Kidney (tissue), 14 donors: ENCODE results near the gene CUL4A. TPM values are rescaled to one million over a fixed set of nuclear protein-coding genes. Genes with fewer than 3 reads are reported as not detected.

Experiments used
- DNase-seq, 5 donors: peaks; one replicate each; pipeline ENCODE4 v3.0.0-alpha.2; 2013 to 2020
- FAIRE-seq: peaks from 2 replicates; lab custom pipeline; 2012; peaks lifted over from hg19 to GRCh38; lab: Jason Lieb, UNC
- H3K27ac ChIP-seq, 2 donors: one replicate each; pipeline ENCODE4 v1.7.0; 2013; ENCODE audit warnings: low read depth in 2 of 2, low read length in 2 of 2, inconsistent platforms in 1 of 2
- H3K27me3 ChIP-seq: one replicate; pipeline ENCODE4 v1.7.1; 2013; ENCODE audit warnings: low read length, inconsistent platforms; ENCODE audit not compliant: control insufficient read depth, insufficient read depth
- H3K36me3 ChIP-seq, 3 donors: one replicate each; pipeline versions ENCODE4 v1.7.0 to v1.7.1; 2013; ENCODE audit warnings: low read length in 3 of 3, control low read depth in 1 of 3, inconsistent platforms in 1 of 3; ENCODE audit not compliant: insufficient read depth in 3 of 3, control insufficient read depth in 2 of 3
- H3K4me1 ChIP-seq, 3 donors: one replicate each; pipeline versions ENCODE4 v1.7.0 to v1.7.1; 2013; ENCODE audit warnings: low read length in 3 of 3, inconsistent platforms in 1 of 3, low read depth in 1 of 3; ENCODE audit not compliant: control insufficient read depth in 2 of 3, insufficient read depth in 2 of 3
- H3K4me3 ChIP-seq, 3 donors: one replicate each; pipeline versions ENCODE4 v1.7.0 to v1.8.1; 2013; ENCODE audit warnings: low read length in 3 of 3, control low read depth in 1 of 3, inconsistent platforms in 1 of 3
- H3K9ac ChIP-seq, 3 donors: one replicate each; pipeline versions ENCODE4 v1.7.0 to v1.7.1; 2013; ENCODE audit warnings: low read length in 3 of 3, control low read depth in 1 of 3, inconsistent platforms in 1 of 3
- H3K9me3 ChIP-seq, 3 donors: one replicate each; pipeline versions ENCODE4 v1.7.0 to v1.7.1; 2013; ENCODE audit warnings: low read length in 3 of 3, control low read depth in 1 of 3, inconsistent platforms in 1 of 3; ENCODE audit not compliant: control insufficient read depth in 2 of 3, insufficient read depth in 1 of 3
- intact Hi-C: fragments of 100-400 bp; cut with DNase I; formaldehyde crosslinking; loops from one replicate; pipeline ENCODE4 v1.11.1; 2022
- polyA plus RNA-seq: library from polyadenylated mRNA; stranded (reverse); fragments of 350-450 nt; fragmentation: Illumina TruSeq; extraction: RNeasy Lipid Tissue Mini Kit (QIAGEN cat#74804); gene quantifications from one replicate; pipeline ENCODE4 v1.2.3, GENCODE V29; 2014; ENCODE audit warnings: low read depth, low replicate concordance; ENCODE audit not compliant: insufficient read depth
- total RNA-seq: library from RNA; stranded (reverse); fragmentation: NEBNext Ultra II Directional; extraction: Animal tissue kit (Norgen Biotek cat#: 25700); gene quantifications from one replicate; pipeline ENCODE4 v1.2.1, GENCODE V29; 2021
- TF ChIP-seq, protein P1 (sequence below): IDR thresholded peaks from 3 replicates; pipeline ENCODE4 v1.5.1; 2012; ENCODE audit warnings: mild to moderate bottlenecking, moderate library complexity, borderline replicate concordance; ENCODE audit not compliant: insufficient read depth; ENCODE audit errors: extremely low read depth
- donor health status: control.
- donor health status: control.
- donor health status: control.
- donor health status: control.
- donor health status: control.
- donor health status: DM: yes; HTN: yes; CAD: no.
- donor health status: Normal renal cell carcinoma (clear cell type).

The CUL4A gene
- total and polyA plus RNA-seq, 2 donors from 2014 or later = 26.5 to 62.5 TPM

DNA sequence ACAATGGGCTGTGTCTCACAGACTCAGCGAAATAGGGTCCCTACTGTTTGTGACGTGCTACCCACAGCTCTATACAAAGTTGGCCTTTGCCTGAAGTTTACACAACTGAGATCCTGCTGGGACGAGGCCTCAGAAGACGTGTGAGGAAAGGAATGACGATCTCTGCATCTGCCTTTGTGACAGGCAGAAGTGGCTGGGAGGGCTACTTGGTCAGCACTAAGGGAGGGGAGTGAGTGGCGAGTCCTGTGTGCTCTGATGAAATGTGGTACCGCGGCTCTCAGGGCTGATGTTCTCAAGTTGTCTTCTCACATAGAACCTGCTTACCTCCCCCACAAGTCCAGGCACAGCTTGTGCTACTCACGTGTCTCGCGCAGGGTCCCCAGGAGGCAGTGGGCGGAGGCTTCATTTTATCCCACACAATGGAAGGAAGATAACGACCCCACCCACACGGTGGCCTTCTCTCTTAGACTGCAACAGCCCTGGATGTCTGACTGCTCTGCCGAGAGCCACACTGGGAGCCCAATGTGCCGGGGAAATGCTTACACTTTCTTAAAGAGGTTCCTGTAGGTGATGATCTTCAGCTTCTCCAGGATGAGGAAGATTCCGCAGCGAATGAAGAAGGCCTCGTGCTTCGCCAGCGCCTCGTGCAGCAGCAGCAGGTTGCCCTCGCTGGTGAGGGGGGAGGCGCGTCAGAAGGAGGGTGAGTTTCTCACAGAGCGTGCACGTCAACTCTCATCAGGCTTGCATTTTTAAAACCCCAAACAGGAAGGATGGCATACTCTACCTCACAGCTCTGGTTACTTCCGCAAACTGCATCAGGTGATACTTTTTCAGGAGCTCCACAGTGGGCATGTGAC, 29.8 kb upstream of the CUL4A start:
- TF ChIP-seq, protein P1, sequence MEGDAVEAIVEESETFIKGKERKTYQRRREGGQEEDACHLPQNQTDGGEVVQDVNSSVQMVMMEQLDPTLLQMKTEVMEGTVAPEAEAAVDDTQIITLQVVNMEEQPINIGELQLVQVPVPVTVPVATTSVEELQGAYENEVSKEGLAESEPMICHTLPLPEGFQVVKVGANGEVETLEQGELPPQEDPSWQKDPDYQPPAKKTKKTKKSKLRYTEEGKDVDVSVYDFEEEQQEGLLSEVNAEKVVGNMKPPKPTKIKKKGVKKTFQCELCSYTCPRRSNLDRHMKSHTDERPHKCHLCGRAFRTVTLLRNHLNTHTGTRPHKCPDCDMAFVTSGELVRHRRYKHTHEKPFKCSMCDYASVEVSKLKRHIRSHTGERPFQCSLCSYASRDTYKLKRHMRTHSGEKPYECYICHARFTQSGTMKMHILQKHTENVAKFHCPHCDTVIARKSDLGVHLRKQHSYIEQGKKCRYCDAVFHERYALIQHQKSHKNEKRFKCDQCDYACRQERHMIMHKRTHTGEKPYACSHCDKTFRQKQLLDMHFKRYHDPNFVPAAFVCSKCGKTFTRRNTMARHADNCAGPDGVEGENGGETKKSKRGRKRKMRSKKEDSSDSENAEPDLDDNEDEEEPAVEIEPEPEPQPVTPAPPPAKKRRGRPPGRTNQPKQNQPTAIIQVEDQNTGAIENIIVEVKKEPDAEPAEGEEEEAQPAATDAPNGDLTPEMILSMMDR = no peak
- Histone ChIP-seq H3K36me3 (peaks cover 7 to 63% (median 34%) of the 10 kb centered on the region in 3 donors), H3K4me3 (no peak overlapping the region), H3K9me3 (no peaks in the 10 kb centered on the region), H3K27me3 (no peaks in the 10 kb centered on the region), H3K27ac (no peak overlapping the region), H3K4me1 (no peaks in the 10 kb centered on the region), H3K9ac (no peak overlapping the region)
- intact Hi-C loops = no loop called here
- DNase-seq (no peak), FAIRE-seq (no peak)

DNA sequence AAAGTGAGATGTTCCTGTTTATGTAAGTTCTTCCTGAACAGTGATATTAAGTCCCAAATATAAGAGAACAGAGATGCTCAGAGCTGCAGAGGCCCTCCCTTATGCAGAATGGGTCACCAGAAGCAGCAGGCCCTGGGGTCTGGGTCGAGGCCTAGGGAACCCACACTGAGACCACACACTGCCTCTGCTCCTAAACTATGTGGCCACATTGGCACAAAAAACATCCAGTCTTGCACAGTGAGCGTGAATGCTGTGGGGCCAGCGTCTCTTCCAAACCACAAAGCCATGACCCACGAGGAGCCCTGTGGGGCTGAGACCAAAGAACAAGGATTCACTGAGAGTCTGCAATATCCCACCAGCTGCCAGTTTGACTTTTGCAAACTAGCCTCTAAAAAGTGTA, 27.4 kb upstream of the CUL4A start:
- DNase-seq (no peak), FAIRE-seq (no peak)
- no peak overlapping the region for H3K9ac ChIP-seq
- no peaks in the 10 kb centered on the region for H3K27me3 ChIP-seq
- H3K9me3 ChIP-seq = no peaks in the 10 kb centered on the region
- no peaks in the 10 kb centered on the region for H3K4me1 ChIP-seq
- H3K36me3 ChIP-seq = peaks cover 5 to 48% (median 31%) of the 10 kb centered on the region in 3 donors
- TF ChIP-seq, protein P1 = no peak
- intact Hi-C loops = no loop called here
- H3K27ac ChIP-seq = no peak overlapping the region
- H3K4me3 ChIP-seq = no peak overlapping the region

DNA sequence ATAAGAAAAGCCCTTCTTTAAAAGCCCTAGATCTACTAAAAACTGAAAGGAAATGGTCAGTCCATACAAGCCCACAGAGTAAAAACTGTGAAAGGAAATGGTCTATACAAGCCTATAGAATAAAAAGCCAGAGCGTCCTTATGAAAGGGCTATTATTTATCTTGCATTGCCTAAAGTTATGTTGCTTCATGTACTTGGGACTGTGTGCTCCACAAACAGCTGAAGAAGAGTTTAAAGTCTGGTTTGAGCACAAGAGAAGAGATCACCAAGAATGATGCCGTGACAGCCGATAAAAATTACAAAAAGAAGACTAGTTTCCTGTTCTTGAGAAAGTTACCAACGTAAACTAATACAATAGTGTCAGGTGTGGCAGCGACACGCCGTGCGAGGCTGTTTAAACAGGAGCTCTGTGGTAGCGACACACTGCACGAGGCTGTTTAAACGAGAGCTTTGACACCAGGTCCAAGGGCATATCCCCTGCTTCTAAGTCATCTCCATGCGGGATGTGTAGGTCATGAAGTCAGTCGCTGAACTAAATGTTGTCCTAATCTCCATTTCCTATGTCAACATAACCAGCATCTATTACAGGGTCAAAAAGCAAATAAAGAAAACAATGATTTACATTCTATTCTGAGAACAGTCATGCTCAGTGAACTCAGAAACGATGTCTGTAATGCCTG, 25.8 kb upstream of the CUL4A start:
- Histone ChIP-seq H3K27ac (no peak overlapping the region), H3K36me3 (peaks cover 7 to 43% (median 38%) of the 10 kb centered on the region in 3 donors), H3K4me3 (no peak overlapping the region), H3K9me3 (no peaks in the 10 kb centered on the region), H3K4me1 (no peaks in the 10 kb centered on the region), H3K27me3 (no peaks in the 10 kb centered on the region), H3K9ac (no peak overlapping the region)
- TF ChIP-seq, protein P1 = no peak
- FAIRE-seq (no peak), DNase-seq (peak in 2 of 5 donors; percentile 8 to 13)
- intact Hi-C loops = no loop called here
